ENCODE measurements around the gene AFAP1. TPM values are rescaled to one million over a fixed set of nuclear protein-coding genes. Genes with fewer than 3 reads are reported as not detected.

AFAP1 gene
- total and polyA plus RNA-seq, 2 of the 4 experiments (the other 2 are of a cell fraction) = 48.2 to 80.9 TPM

GRCh38 chr4:7872264-7872771 lies 67.3 kb downstream of the AFAP1 start:
- H4K20me1 ChIP-seq (ENCODE audit: insufficient read depth, low read length) = peaks cover 42% of the 10 kb centered on the region
- H3K9me1 ChIP-seq (ENCODE audit: insufficient read depth, low read length) = peaks cover 23% of the 10 kb centered on the region
- no peak overlapping the region for H3K4me3 ChIP-seq (ENCODE audit: insufficient read depth, low read depth, low read length)
- no peak overlapping the region for H3K4me2 ChIP-seq (ENCODE audit: low read depth, low read length)
- H3K4ac ChIP-seq (ENCODE audit: low read depth, low read length) = peak overlapping the region; percentile 23; the same call in 1 of the 2 replicates
- no peak overlapping the region for H3K9ac ChIP-seq (ENCODE audit: low read depth, low read length)
- intact Hi-C loops (cut with micrococcal nuclease) = no loop called here
- H3K56ac ChIP-seq (ENCODE audit: extremely low read depth, insufficient read depth, low read length) = no peak overlapping the region
- H2AFZ ChIP-seq (replicated peaks; ENCODE audit: low read length, poor library complexity) = no peak overlapping the region
- BruUV-seq (replicated peaks) = no TSS peak
- peaks cover 35% of the 10 kb centered on the region for H3K4me1 ChIP-seq (ENCODE audit: control insufficient read depth, insufficient read depth, low read length)
- TF ChIP-seq MXI1 (IDR thresholded peaks at IDR 0.05; ENCODE audit: borderline replicate concordance, low read depth, low read length) = 0 out of 2 replicates have a peak, but pooled peaks have one; percentile 33
- no peak for TF ChIP-seq RFX5 (IDR thresholded peaks at IDR 0.05; ENCODE audit: low read depth, low read length)
- TF ChIP-seq, protein P1, sequence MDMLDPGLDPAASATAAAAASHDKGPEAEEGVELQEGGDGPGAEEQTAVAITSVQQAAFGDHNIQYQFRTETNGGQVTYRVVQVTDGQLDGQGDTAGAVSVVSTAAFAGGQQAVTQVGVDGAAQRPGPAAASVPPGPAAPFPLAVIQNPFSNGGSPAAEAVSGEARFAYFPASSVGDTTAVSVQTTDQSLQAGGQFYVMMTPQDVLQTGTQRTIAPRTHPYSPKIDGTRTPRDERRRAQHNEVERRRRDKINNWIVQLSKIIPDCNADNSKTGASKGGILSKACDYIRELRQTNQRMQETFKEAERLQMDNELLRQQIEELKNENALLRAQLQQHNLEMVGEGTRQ (IDR thresholded peaks at IDR 0.05; ENCODE audit: low read depth, low read length) = no peak
- TF ChIP-seq MAFK (IDR thresholded peaks at IDR 0.05; ENCODE audit: low read depth, low read length) = peak; percentile 53; the same call in 1 of the 2 replicates
- TF ChIP-seq FOS (IDR thresholded peaks at IDR 0.05; ENCODE audit: low read depth, low read length) = 0 out of 2 replicates have a peak, but pooled peaks have one; percentile 21
- ChIA-PET CTCF (interaction anchor here (0.7 kb wide), 1 partner anchor 10 kb away, joined by 3 read pairs; no protein-coding TSS in a partner anchor), POLR2A (ENCODE audit: unreplicated experiment) (no interaction called here)
- peak overlapping the region; percentile 13; the same call in 1 of the 2 replicates for H3K27ac ChIP-seq (ENCODE audit: insufficient read depth, low read length)
- no peak overlapping the region for H2AK9ac ChIP-seq (replicated peaks; ENCODE audit: low read depth, low read length, poor library complexity)
- peaks cover 11 to 74% of the 10 kb centered on the region in 2 experiments for H3K79me1 ChIP-seq (ENCODE audit: low read depth in 1 of 2, low read length in 2 of 2)
- in situ Hi-C loops (cut with MboI; ENCODE audit: low sequenced_read_pairs) = no loop called here
- peak overlapping the region; percentile 18; the same call in 1 of the 2 replicates for H3K18ac ChIP-seq (ENCODE audit: low read depth, low read length)
- H4K91ac ChIP-seq (ENCODE audit: insufficient read depth, low read depth, low read length) = peak overlapping the region; percentile 58
- 0 out of 3 replicates have a peak overlapping the region, but pooled peaks have one; percentile 22 for H2BK15ac ChIP-seq (ENCODE audit: low read depth, low read length)
- ATAC-seq (ENCODE audit: low read depth) = peak; percentile 40
- H3K14ac ChIP-seq (replicated peaks; ENCODE audit: low read depth, low read length) = peak overlapping the region; percentile 47; the same call in 1 of the 2 replicates
- H3K23ac ChIP-seq (ENCODE audit: low read depth, low read length) = no peak overlapping the region
- dilution Hi-C loops (cut with HindIII; ENCODE audit: low sequenced_read_pairs, unreplicated experiment) = no loop called here
- peaks cover 30% of the 10 kb centered on the region for H3K36me3 ChIP-seq (ENCODE audit: control insufficient read depth, insufficient read depth, low read length)
- peak overlapping the region; percentile 55; the same call in 1 of the 2 replicates for H2BK20ac ChIP-seq (ENCODE audit: low read depth, low read length)
- peak overlapping the region; percentile 85 for H2BK5ac ChIP-seq (ENCODE audit: low read depth, low read length, poor library complexity, severe bottlenecking)
- H3K27me3 ChIP-seq (ENCODE audit: control insufficient read depth, insufficient read depth, low read length) = no peaks in the 10 kb centered on the region
- H3K9me3 ChIP-seq (ENCODE audit: control insufficient read depth, insufficient read depth, low read length) = no peaks in the 10 kb centered on the region
- peak overlapping the region; percentile 22; the same call in 1 of the 2 replicates for H2AK5ac ChIP-seq (ENCODE audit: low read depth, low read length)
- DNase-seq = peak; percentile 98
- peak overlapping the region; percentile 64; the same call in 1 of the 2 replicates for H2BK120ac ChIP-seq (ENCODE audit: low read depth, low read length)
- H4K5ac ChIP-seq (ENCODE audit: low read depth, low read length) = no peak overlapping the region
- peak overlapping the region; percentile 5 to 60; a peak in 2 of 4 replicates for H4K8ac ChIP-seq (ENCODE audit: low read depth in 2 of 2, low read length in 2 of 2)
- WGBS, 2 experiments (ENCODE audit: extremely low coverage in 2 of 2, insufficient read length in 1 of 2) = no CpG with 5 or more reads among the region's 4 CpGs

Measured in IMR-90 (cell line).